ENCODE results near the gene OR51E1. TPM values are rescaled to one million over a fixed set of nuclear protein-coding genes. Genes with fewer than 3 reads are reported as not detected.

OR51E1 gene
- total and polyA plus RNA-seq, 7 donors: 0.23 to 2.2 (median 0.94) TPM; not detected in 1

DNA sequence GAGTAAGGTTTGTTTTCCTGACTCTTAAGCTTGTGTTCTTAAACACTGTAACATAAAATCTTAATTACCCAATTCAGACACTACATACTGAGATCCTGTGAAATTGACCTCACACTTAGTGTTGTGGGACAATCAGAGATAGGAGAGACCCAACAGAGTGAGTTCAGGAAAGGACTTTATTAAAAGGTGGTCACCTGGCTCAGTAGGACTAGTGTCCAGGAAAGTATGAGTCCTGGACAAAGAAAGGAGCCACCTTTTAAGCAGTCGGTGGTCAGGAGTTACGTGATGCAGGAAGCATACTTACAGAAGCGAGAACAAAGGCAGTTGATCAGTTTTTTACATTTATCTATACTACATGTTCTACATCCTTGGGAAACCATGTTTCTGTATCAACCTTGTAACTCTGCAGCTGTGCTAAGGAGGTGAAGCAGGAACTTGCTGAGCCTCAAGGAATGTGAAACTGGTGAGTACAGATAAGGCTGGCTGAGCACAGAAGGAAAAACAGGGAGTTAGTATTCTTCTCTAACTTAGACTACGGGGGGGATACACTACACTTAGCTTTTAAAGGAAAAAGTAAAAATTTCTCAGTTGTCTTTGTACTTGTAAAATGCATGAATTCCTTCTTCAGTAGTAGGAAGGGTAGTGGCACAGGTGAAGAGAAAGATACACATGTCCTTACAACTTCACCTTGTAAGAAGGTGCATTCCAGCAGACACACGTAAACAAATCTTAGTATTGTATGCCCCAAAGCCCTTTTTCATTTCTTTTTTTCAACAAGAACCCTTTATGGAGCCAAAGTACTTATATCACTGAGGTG lies 15.1 kb downstream of the OR51E1 start:
- Histone ChIP-seq H3K27ac (no peak overlapping the region), H3K36me3 (no peaks in the 10 kb centered on the region), H3K4me3 (no peak overlapping the region), H3K9me3 (no peaks in the 10 kb centered on the region), H3K4me1 (no peaks in the 10 kb centered on the region), H3K27me3 (no peaks in the 10 kb centered on the region)
- intact Hi-C loops (cut with DNase I): no loop called here
- 64 to 86% methylated on average over 5 of the region's 5 CpGs for WGBS, 2 donors
- TF ChIP-seq POLR2A (IDR thresholded peaks at IDR 0.05) (no peak), EP300 (IDR thresholded peaks at IDR 0.05) (no peak), POLR2AphosphoS5 (IDR thresholded peaks at IDR 0.05) (no peak)
- TF ChIP-seq, protein P1, sequence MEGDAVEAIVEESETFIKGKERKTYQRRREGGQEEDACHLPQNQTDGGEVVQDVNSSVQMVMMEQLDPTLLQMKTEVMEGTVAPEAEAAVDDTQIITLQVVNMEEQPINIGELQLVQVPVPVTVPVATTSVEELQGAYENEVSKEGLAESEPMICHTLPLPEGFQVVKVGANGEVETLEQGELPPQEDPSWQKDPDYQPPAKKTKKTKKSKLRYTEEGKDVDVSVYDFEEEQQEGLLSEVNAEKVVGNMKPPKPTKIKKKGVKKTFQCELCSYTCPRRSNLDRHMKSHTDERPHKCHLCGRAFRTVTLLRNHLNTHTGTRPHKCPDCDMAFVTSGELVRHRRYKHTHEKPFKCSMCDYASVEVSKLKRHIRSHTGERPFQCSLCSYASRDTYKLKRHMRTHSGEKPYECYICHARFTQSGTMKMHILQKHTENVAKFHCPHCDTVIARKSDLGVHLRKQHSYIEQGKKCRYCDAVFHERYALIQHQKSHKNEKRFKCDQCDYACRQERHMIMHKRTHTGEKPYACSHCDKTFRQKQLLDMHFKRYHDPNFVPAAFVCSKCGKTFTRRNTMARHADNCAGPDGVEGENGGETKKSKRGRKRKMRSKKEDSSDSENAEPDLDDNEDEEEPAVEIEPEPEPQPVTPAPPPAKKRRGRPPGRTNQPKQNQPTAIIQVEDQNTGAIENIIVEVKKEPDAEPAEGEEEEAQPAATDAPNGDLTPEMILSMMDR (IDR thresholded peaks at IDR 0.05): no peak
- DNase-seq: no peak

DNA sequence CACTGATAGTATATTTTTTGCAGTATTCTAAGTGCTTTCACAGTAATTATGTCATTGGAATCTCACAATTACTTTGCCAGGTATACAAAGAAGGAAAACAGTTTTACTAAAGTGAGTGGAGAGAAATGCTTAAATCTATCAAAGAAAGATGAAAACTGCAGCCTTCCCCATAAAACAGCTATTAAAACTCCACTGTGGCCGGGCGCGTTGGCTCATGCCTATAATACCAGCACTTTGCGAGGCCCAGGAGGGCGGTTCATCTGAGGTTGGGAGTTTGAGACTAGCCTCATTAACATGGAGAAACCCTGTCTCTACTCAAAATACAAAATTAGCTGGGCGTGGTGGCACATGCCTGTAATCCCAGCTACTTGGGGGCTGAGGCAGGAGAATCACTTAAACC lies 19.1 kb downstream of the OR51E1 start:
- Histone ChIP-seq H3K9me3 (no peaks in the 10 kb centered on the region), H3K4me1 (no peaks in the 10 kb centered on the region), H3K36me3 (no peaks in the 10 kb centered on the region), H3K27me3 (no peaks in the 10 kb centered on the region), H3K4me3 (no peak overlapping the region), H3K27ac (no peak overlapping the region)
- intact Hi-C loops (cut with DNase I): no loop called here
- no peak for TF ChIP-seq EP300 (IDR thresholded peaks at IDR 0.05)
- TF ChIP-seq POLR2A (IDR thresholded peaks at IDR 0.05): no peak
- TF ChIP-seq POLR2AphosphoS5 (IDR thresholded peaks at IDR 0.05): no peak
- TF ChIP-seq, protein P1 (IDR thresholded peaks at IDR 0.05): no peak
- WGBS, 2 donors: 73 to 75% methylated on average over 6 of the region's 6 CpGs
- DNase-seq: no peak

DNA sequence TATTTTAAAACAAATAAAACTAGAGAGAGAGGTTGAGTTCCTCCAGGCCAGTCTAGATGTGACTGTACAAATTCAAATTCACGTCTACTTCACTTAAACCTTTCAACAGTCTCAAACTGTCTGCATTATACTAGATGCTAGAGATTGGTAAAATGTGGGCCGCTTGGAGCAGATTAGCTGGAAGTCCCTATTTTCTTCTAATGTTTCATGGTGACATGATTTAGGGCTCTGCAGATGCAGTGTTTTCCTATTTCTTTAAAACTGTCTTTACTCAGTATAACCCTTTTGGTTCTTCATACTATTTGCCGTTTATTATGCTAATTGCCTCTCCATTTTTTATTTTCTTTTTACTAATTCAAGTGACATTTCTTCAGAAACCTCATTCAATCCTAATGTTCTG lies 20.4 kb downstream of the OR51E1 start:
- no peak for DNase-seq
- 89 to 92% methylated on average over 3 of the region's 3 CpGs for WGBS, 2 donors

DNA sequence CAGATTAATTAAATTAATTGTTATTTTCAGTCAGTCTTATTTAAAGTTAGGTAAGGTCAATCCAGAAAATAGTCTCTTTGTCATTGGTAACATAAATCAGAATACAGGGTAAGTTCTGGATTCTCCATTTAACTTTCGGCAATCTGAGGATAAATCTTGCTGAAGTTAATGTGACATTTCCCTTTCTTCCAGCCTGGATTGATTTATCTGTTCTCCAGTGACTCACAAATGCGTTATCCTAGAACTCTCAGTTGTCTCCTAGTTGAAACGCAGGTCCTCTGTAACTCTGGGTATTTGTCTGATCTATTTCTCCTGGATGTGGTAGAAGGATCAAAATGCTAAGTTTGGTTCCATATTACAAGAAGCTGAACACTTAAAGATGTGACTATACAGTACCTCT lies 21.0 kb downstream of the OR51E1 start:
- TF ChIP-seq, protein P1 (IDR thresholded peaks at IDR 0.05): no peak
- no peak for TF ChIP-seq POLR2A (IDR thresholded peaks at IDR 0.05)
- TF ChIP-seq EP300 (IDR thresholded peaks at IDR 0.05): no peak
- TF ChIP-seq POLR2AphosphoS5 (IDR thresholded peaks at IDR 0.05): no peak
- 75 to 79% methylated on average over 3 of the region's 3 CpGs for WGBS, 2 donors
- Histone ChIP-seq H3K4me1 (no peaks in the 10 kb centered on the region), H3K27ac (no peak overlapping the region), H3K27me3 (no peaks in the 10 kb centered on the region), H3K9me3 (no peaks in the 10 kb centered on the region), H3K4me3 (no peak overlapping the region), H3K36me3 (no peaks in the 10 kb centered on the region)
- intact Hi-C loops (cut with DNase I): no loop called here
- DNase-seq: no peak

More for the DNA sequence above, 20.4 kb downstream of the OR51E1 start:
- intact Hi-C loops (cut with DNase I): no loop called here
- no peaks in the 10 kb centered on the region for H3K4me1 ChIP-seq
- H3K4me3 ChIP-seq: no peak overlapping the region
- no peak overlapping the region for H3K27ac ChIP-seq
- TF ChIP-seq POLR2A (IDR thresholded peaks at IDR 0.05): no peak
- no peak for TF ChIP-seq POLR2AphosphoS5 (IDR thresholded peaks at IDR 0.05)
- TF ChIP-seq, protein P1 (IDR thresholded peaks at IDR 0.05): no peak
- TF ChIP-seq EP300 (IDR thresholded peaks at IDR 0.05): no peak
- H3K9me3 ChIP-seq: no peaks in the 10 kb centered on the region
- no peaks in the 10 kb centered on the region for H3K36me3 ChIP-seq
- no peaks in the 10 kb centered on the region for H3K27me3 ChIP-seq
